ENCODE data around the gene PFN1. TPM values are rescaled to one million over a fixed set of nuclear protein-coding genes. Genes with fewer than 3 reads are reported as not detected.
A peak's percentile ranks its signal among the peaks of the same experiment; 100 is the strongest.

PFN1 gene
- total and polyA plus RNA-seq, 10 of the 15 experiments (the other 5 are each of a cell fraction or from before 2014, with no cell fraction given) = 154 to 3,892 (median 1,918) TPM

DNA sequence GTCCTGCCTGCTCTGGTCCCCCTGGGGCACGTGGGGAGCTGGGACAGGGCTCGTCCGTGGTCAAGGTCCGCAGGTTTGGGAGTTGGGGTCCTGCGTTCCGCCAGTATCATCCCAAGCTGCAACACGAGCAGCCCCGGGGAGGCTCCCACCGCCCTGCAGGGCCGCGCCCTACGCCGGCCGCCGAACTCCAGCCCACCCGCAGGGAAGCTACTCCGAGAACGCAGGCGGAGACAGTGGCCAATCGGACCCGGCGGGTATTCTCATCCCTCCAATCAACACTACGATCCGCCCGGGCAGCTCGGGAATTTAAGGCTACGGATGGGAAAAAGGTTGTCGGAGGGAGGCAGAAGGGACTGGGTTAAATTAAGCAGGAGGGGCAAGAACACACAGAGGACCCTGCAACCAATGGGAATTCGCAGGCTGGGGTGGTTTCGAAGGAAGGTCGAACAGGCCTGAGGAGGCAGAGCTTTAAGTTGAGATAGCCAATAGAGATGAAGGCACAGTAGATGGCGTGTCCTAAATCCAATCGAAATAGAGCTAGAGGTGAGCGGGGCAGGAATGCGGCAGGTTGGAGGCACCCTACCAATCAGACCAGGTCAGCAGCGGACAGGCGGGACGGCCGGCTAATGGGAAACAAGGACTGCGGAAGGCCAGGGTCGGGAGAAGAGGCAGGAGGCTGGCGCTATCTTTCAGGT lies 18.7 kb upstream of the PFN1 start (continued):
- TF ChIP-seq IKZF2 (IDR thresholded peaks at IDR 0.05) (no peak), TCF7 (IDR thresholded peaks at IDR 0.05; ENCODE audit: borderline replicate concordance) (no peak), POLR2AphosphoS2 (IDR thresholded peaks at IDR 0.05; ENCODE audit: low read depth, low read length) (no peak), GABPA (IDR thresholded peaks at IDR 0.05; ENCODE audit: low read depth) (peak; percentile 48; the same call in 1 of the 2 replicates), CBX5 (IDR thresholded peaks at IDR 0.05; ENCODE audit: low read depth) (no peak), CBX3 (IDR thresholded peaks at IDR 0.05; ENCODE audit: borderline replicate concordance, low read depth) (no peak), ZBED1 (IDR thresholded peaks at IDR 0.05; ENCODE audit: borderline replicate concordance) (no peak), SP1 (IDR thresholded peaks at IDR 0.05; ENCODE audit: low read depth, low read length) (peak; percentile 100), TARDBP (IDR thresholded peaks at IDR 0.05; ENCODE audit: borderline replicate concordance) (no peak), SIX5 (IDR thresholded peaks at IDR 0.05; ENCODE audit: low read depth, low read length, severe bottlenecking) (no peak), EP300 (IDR thresholded peaks at IDR 0.05; ENCODE audit: borderline replicate concordance in 1 of 2, control insufficient read depth in 1 of 2, low read depth in 2 of 2, low read length in 2 of 2) (no peak), FOS (IDR thresholded peaks at IDR 0.05; ENCODE audit: borderline replicate concordance, extremely low read depth, insufficient read length) (peak; percentile 97), SREBF1 (IDR thresholded peaks at IDR 0.05; ENCODE audit: low read length) (no peak), ASH2L (IDR thresholded peaks at IDR 0.05; ENCODE audit: borderline replicate concordance, low read depth) (no peak), RAD51 (IDR thresholded peaks at IDR 0.05) (no peak), HDAC6 (IDR thresholded peaks at IDR 0.05; ENCODE audit: unreplicated experiment) (no peak), KAT2A (conservative IDR thresholded peaks at IDR 0.05; ENCODE audit: control insufficient read depth, low read depth, low read length) (no peak), EED (IDR thresholded peaks at IDR 0.05; ENCODE audit: low read depth) (no peak), SUPT20H (IDR thresholded peaks at IDR 0.05; ENCODE audit: borderline replicate concordance, control insufficient read depth, low read depth, low read length) (no peak), JUND (IDR thresholded peaks at IDR 0.05; ENCODE audit: low read depth, low read length) (no peak), LARP7 (IDR thresholded peaks at IDR 0.05) (no peak), CHD2 (IDR thresholded peaks at IDR 0.05; ENCODE audit: borderline replicate concordance, low read depth, low read length) (peak; percentile 98), CBFB (IDR thresholded peaks at IDR 0.05; ENCODE audit: low read depth) (0 out of 2 replicates have a peak, but pooled peaks have one; percentile 31)
- TF ChIP-seq, protein P1, sequence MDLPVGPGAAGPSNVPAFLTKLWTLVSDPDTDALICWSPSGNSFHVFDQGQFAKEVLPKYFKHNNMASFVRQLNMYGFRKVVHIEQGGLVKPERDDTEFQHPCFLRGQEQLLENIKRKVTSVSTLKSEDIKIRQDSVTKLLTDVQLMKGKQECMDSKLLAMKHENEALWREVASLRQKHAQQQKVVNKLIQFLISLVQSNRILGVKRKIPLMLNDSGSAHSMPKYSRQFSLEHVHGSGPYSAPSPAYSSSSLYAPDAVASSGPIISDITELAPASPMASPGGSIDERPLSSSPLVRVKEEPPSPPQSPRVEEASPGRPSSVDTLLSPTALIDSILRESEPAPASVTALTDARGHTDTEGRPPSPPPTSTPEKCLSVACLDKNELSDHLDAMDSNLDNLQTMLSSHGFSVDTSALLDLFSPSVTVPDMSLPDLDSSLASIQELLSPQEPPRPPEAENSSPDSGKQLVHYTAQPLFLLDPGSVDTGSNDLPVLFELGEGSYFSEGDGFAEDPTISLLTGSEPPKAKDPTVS (IDR thresholded peaks at IDR 0.05; ENCODE audit: low read depth, low read length) = 0 out of 2 replicates have a peak, but pooled peaks have one; percentile 10
- TF ChIP-seq, protein P2, sequence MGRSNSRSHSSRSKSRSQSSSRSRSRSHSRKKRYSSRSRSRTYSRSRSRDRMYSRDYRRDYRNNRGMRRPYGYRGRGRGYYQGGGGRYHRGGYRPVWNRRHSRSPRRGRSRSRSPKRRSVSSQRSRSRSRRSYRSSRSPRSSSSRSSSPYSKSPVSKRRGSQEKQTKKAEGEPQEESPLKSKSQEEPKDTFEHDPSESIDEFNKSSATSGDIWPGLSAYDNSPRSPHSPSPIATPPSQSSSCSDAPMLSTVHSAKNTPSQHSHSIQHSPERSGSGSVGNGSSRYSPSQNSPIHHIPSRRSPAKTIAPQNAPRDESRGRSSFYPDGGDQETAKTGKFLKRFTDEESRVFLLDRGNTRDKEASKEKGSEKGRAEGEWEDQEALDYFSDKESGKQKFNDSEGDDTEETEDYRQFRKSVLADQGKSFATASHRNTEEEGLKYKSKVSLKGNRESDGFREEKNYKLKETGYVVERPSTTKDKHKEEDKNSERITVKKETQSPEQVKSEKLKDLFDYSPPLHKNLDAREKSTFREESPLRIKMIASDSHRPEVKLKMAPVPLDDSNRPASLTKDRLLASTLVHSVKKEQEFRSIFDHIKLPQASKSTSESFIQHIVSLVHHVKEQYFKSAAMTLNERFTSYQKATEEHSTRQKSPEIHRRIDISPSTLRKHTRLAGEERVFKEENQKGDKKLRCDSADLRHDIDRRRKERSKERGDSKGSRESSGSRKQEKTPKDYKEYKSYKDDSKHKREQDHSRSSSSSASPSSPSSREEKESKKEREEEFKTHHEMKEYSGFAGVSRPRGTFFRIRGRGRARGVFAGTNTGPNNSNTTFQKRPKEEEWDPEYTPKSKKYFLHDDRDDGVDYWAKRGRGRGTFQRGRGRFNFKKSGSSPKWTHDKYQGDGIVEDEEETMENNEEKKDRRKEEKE (IDR thresholded peaks at IDR 0.05) = no peak

All from GM12878 (cell line).